NCI-H774 (cell line): ENCODE results near the gene TAS2R46.
"Not testable (repeated sequence)": the region's sequence is repeated elsewhere in the genome, so short reads cannot be mapped to it uniquely, and the experiment has no call there.

Experiments used
- DNase-seq: peaks from one replicate; lab custom pipeline; 2025; lab: John Stamatoyannopoulos, UW

Gene TAS2R46

DNA sequence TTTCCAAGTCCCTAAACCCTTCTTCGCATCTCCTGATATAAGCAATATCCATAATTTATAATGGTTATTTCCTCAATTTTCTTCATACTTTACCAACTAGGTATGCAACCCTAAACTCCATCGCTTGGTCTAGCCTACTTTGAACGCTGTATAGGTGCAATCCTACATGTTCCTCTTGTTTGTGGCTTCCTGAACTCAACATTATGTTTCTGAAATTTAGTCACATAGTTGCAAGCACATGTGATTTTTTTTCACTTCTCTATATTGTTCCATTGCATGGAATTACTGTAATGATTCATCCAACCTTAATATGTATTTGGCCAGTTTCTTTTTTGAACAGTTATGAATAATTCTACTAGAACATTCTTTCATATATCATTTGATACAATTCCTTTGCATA is 28.1 kb downstream of the TAS2R46 start:
- not testable (repeated sequence) for DNase-seq

DNA sequence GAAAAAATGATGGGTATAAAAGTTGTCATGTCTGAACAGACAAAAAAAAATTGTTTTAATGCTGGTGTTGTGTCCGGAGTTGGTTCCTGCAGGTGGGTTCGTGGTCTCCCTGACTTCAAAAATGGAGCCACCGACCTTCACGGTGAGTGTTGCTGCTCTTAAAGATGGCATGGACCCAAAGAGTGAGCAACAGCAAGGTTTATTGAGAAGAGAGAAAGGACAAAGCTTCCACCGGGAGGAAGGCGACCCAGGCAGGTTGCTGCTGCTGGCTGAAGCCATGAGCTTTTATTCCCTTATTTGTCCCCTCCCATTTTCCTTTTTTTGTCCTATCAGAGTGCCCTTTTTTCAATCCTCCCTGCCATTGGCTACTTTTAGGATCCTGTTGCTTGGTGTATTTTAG is 30.8 kb downstream of the TAS2R46 start, which contains the start of gene TAS2R31:
TSS of gene TAS2R31 (minus strand) at position 101 of the 400 bp plus-strand sequence. CDS start at position 29, 72 bp downstream.
- DNase-seq: no peak

DNA sequence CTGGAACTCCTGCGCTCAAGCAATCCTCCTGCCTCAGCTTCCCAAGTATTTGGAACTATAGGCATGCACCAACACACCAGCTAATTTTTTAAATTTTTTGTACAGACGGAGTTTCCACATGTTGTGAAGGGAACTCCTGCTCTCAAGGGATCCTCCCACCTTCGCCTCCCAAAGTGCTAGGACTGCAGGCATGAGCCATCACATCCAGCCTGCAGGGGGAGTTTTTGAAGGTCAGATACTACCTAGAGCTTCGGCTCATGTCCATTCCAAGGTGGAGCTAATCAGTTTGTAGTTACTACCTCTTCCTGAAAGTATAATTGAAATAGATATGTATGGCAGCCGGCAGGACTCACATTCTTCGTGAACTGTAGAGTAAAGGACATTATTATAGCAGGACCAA is 36.0 kb downstream of the TAS2R46 start:
- DNase-seq: no peak

DNA sequence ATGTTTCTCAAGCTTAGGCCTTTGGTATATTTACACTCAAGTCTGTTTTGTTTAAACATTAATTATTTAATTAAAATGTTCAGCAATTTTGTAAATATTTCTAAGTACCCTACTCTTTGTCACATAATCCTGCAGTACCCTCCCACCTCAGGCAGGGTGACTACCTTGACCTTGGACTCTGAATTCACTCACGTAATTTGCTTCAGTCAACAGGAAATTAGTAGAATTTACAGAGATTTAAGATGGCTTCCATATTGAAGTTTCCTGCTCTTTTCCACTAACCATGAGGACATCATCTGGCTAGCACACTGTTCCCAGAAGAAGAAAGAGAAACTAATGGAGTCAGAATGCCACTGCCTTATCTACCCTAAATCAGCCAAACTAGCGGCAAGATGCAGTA is 38.7 kb downstream of the TAS2R46 start:
- DNase-seq: no peak

DNA sequence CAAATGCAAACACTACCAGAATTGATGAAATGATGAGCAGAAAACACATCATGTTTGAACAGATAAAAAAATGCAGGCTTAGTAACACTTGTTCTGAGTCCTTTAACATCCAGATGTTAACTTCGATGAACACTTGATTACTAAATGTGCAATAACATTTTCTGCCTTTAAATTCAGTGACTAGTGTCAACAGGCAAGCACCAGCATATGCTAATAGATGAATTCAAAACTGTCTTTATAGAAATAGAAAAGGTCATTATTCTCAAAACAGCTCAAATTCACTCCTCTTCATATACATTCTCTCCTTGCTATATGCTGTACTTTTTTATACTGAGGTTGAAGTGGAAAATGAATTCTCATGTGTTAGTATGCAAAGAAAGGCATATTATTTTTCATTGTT is 39.6 kb downstream of the TAS2R46 start, which contains the start of gene TAS2R19:
TSS of gene TAS2R19 (minus strand) at position 101 of the 400 bp plus-strand sequence. CDS start at position 52, 49 bp downstream.
- DNase-seq: no peak

DNA sequence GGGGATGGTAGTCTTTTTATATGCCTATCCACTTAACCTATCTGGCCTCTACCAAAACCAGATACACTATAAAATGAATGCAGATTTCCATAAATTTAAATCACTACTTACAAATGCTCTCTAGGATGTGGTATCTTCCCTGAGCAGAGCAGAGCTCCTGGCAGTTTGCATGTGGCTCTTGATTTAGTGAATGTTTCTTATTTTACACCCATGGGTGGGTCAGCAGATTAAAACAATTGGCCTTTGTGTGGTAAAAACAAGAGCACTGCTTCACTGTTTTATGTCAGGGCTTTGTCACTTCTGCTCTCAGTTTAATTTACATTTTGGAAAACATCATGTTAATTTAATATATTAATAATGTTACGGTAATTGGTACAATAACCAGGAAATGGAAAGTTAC is 45.2 kb downstream of the TAS2R46 start:
- DNase-seq: no peak

DNA sequence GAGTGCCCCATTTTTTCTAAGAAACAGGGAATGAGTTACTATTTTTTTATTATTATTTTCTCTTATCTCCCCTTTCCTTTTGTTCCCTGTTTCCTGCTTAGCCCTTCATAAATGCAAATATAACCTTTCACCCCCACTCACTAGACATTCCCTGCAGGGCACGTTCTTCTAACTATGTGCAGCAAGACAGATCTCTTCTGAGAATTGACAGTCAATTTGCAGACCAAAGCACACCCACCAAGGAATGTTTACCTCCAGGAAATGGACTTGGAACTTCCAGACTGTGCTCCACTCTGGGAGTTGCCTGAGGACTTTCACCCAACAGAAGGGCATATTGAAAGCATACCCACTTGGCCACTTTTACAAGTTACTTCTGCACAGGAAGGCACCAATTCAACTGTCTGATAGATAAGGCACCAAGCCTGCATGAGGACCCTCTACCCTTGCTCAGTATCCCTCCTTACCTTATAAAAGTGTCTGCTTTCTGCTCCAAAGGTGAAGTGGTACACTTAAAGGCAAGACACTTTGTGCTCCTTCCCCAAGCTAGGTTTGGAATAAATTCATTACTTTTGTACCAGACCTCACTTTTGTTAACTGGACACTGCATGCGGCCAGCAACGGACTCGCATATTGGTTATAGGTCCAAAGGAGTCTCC is 46.2 kb downstream of the TAS2R46 start:
- DNase-seq: no peak

DNA sequence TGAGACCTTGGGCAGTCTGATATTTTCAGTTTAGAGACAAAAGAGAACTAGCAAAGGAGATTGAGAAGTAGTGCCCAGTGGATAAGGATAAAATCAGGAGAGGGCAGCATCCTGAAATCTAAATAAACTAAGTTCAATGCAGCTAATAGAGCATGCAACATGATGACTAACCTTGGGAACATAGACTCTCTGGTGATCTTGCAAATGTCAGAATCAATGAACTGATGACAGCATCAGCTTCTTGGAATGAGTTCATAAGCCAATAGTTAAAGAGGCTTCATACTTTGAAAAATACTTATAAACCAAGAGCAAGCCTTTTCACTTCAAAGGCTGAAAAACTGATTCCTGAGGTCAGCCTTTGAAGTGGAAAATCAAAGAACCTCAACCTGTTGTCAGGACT is 47.9 kb downstream of the TAS2R46 start:
- DNase-seq: no peak
